ENCODE measurements around the gene CEP104. TPM values are rescaled to one million over a fixed set of nuclear protein-coding genes. Genes with fewer than 3 reads are reported as not detected.

CEP104 gene
- total RNA-seq, 1 donor from 2014 or later, result 64.1 TPM

GRCh38 chr1:3778590-3779264, 78.3 kb downstream of the CEP104 start:
- no peak for DNase-seq (ENCODE audit: low spot score)

DNA sequence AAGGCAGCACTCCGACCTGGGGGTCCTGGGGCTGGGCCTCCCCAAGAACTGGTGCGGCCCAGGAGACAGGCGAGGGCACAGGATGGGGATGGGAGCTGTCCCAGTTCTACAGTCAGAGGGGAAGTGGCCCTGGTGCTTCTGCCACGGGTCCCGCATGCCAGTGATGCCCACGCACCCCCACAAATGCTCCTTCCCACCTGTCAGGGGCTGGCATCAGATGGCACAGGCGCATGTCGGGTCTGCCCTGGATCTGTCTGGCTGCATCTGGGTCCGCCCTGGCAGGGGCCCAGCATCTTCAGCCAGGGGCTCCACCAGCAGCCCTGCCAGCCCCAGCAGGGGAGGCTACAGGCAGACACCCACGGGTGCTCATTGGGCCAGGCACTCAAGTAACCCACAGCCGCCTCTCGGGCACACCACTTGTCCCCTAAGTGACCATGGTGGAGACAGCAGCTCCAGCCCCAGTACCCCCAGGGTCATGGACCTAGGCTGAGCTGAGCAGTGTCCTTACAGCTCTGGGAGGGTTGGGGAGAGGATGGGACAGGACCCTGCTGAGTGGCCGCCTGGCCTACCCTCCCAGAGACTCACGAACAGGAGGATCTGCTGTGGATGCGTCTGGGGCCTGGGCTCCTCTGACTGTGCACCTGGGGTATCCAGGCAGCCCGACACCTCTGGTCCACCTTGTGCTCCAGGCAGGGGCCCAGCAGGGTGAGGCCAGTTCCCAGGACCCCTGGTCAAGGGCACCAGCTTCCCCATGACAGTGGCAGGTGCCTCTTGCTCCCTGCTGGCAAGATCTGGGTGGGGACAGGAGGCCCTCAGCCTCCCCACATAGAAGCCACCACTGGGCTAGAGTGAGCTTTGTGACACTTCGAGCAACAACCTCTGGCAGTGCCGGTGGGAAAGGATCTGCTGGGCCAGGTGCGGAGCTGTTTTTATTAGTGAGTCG, 79.1 kb downstream of the CEP104 start:
- DNase-seq (ENCODE audit: low spot score), result no peak

GRCh38 chr1:3777078-3777547, 79.9 kb downstream of the CEP104 start:
- DNase-seq (ENCODE audit: low spot score), result no peak

DNA sequence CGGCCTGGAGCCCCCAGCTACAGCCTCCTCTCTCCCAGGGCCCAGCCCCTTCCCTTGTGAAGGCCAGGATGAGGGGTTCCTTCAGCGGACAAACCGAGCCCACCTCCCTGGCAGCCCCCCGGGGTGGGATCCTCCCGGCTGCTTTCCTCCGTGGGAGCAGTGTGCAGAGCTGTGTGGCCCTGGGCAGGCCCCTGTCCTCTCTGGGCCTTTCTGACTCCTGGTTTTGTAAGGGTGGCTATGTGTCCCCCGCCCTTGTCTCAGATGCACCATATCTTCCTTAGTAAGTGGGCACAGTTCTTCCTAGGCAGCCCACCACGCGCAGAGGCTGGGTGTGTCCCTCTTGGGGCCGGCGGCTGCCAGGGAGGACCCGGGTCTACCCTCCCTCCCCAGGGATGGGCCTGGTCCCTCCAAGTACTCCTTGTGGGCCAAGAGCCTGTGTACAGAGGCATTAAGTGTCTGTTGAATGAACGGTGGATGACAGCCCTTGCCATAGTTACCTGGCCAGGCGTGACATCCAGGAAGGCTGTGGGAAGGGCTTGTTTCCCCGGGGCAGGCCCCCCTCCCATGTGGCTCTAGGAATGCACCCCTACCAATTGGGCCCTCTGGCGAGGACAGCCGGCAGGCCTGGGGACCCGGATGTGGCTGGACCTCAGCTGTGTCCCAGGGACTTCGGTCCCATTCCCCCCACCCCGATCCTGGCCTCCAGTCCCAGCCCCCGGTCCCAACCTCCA, 80.6 kb downstream of the CEP104 start:
- no peak for DNase-seq (ENCODE audit: low spot score)

DNA sequence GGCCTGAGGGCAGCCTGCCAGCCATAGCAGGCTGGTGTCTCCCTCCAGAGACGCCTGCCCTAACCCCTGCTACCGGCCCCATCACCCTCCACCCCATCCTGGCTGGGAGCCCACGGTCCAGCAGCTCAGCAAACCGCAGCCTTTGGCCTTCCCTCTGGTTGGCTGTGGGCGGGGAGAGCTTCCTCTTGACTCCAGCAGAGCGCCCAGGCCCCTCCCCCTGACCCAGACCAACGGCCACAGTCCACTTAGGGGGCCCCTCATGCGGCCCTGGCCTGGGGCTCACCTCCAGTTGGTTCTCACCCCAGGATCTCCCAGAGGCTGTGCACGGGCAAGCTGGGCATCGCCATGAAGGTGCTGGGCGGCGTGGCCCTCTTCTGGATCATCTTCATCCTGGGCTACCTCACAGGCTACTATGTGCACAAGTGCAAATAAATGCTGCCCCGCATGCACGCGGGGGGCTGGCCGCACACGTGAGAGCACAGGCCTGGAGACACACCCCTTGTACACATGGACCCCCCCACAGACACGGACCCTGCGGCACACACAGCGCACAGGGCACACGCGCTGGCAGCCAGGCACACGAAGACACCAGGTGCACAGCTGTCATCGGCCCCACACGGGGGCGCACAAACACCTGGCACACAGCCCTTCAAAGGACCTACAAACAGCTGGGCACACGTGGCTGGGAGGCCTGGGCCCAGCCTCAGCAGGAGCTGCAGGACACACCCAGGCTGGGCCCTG, 81.4 kb downstream of the CEP104 start:
- peak; percentile 34 for DNase-seq (ENCODE audit: low spot score)

DNA sequence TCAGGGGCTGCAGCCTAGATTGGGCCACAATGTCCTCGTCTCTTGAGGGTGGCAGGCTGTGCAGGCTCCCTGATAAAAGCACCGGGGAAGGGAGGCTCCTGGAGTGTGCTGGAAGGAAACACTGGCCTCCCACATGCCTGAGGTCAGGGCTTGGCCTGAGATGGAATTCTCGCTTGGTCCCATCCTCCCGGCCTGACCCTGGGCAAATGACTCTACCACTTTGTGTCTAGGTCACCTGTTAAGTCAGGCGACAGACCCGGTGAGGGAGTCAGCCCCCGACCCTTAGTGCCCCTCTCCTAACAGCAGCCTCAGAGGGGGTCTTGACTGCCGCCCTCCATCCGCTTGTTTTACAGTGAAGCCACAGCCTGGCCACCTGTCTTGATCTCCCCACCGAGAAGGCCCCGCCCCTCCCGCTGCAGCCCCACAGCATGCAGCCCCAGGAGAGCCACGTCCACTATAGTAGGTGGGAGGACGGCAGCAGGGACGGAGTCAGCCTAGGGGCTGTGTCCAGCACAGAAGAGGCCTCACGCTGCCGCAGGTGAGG, 82.0 kb downstream of the CEP104 start:
- no peak for DNase-seq (ENCODE audit: low spot score)

GRCh38 chr1:3774276-3774945, 82.6 kb downstream of the CEP104 start:
- no peak for DNase-seq (ENCODE audit: low spot score)

DNA sequence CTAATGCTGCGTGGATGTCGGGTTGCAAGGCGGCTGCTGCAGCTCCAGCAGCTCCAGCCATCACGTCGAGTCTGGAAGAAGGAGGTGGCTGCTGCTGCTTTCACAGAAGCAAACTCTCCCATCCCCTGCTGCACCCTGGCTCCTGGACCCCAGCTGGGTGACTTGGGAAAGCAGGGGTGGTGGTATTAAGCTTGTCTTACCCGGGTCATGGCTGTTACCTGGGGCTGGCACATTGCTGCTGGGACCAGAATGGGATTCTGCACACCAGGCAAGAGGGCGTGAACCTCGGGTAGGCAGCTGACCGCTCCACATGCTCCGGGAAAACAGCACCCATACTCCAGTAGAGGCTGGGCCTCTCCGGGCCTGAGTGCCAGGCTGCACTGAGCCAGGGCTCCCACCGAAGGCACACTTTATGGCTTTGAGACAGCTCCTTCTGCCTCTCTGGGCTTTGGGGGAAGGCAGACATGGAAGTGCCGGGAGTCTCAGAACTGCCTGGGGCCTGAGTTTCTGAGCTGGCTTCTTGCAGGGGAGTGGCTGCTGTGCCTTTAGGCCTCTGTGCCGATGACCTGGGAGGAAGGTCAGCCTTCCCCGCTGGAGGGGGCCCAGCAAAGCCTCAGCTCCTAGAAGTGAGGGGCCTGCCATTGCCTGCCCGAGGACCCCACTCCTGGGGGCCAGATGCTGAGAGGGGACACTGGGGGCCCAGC, 83.3 kb downstream of the CEP104 start:
- DNase-seq (ENCODE audit: low spot score), result no peak

DNA sequence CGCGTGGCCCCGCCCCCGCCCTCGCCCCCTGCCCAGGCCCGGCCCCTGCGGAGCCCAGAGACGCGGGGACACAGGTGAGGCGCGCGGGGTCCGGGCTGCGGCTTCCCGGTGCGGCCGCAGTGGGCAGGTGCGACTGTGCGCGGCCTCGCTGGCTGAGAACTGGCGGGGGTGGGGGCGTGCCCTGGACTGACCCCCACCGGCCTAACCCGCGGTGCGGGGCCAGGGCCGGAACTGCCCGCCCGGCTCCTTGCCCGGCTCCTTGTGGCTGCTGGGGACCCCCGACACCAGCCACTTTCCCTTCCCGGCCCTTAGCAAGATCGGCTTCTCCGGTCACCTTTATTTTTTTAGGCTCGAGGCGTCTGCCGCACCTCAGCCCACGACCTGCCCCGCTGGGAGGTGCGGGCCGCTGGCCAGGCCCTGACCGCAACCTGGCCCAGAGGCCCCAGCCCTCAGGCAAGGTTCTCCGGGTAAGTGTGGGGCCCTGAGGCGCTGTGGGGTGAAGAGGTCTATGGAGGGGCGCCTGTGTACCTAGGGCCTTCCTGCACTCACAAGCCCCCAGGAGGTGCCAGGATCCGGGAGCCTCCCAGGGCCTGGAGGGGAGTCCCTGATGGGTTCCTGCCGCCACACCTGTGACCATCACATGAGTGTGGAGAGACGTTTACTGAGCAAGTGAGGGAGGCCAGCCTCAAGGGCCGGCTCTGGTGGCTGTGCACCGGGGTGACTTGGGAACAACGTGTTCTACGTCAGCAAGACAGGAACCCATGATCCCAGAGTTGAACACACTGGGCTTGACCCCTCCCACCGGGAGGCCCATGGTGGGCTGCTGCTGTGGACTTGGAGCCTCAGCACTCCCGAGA, 84.1 kb downstream of the CEP104 start, which contains the start of gene SMIM1:
Gene SMIM1, plus strand, starts transcription at position 35 of the 857 bp plus-strand sequence. CDS start 2,625 bp downstream, outside the sequence.
- DNase-seq (ENCODE audit: low spot score), result no peak

DNA sequence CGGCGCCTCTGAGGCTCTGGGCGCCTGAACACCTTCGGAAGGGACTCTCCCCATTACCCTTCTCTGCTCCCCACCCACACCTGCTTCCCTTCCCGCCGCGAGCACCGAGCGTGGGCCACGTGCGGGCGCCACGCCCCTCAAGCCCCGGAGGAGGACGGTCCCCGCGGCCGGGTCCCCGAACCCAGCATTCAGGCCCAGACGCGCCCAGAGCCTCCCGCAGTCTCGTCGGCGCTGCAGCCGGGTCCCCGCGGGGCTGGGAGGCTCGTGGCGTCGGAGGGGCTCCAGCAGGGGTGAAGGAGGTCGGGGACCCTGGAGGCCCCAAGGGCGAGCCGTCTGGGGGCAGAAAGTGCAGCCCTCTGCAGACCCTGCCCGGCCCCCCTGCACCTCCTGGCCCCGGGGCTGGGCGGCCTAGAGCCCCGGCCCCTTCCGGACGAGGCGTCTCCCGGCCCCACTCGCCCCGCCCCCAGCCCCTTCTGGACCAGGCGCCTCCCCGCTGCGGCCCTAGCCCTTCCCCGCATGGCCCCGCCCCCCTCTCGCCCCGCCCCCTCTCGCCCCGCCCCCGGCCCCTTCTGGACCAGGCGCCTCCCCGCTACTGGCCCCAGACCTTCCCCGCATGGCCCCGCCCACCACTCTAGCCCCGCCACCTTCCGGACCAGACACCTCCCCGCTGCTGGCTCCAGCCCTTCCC, 84.8 kb downstream of the CEP104 start:
- peak; percentile 91 for DNase-seq (ENCODE audit: low spot score)

DNA sequence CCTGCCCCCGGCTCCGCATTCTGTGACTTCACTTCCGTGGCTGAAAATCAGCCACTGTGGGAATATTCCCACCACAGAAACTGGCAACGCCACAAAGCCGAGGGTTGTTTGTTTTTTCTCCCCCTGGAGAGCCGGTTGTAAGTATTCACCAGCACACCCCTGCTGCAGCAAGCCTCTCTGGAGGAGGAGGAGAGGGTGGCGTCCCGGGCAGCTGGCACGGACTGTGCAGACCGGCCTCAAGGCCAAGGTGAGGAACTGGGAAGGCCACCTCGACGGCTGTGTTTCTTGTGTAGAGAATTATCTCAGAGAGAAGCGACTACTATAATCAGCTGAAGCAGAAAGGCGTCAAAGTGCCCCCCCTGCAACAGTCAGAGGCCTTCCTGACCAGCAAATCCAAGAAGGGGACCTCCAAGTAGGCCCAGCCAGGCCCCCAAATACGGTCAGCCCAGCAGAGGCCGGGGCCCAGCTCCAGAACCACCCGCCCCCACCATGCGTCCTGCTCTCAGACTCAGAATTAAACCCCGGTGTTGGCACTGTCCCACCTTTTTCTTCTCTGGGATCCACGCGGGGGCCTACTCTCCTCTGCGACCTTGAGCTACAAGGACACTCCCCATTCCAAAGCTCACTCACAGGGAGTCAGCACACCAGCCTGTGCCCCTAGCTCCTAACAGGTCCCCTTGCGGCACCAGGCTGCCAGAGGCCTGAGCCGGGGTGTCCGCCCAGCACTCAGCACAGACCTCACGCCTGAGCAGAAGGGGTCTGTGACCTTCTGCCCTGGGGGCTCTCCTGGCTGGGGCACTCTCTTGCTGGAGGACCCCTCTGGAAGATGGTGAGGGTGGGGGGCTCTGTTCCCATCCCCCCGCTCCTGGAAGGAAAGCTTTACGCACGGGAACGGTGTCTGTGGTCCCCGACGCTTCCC, 85.6 kb downstream of the CEP104 start:
- DNase-seq (ENCODE audit: low spot score), result no peak

GRCh38 chr1:3770047-3770765, 86.8 kb downstream of the CEP104 start:
- DNase-seq (ENCODE audit: low spot score), result no peak

DNA sequence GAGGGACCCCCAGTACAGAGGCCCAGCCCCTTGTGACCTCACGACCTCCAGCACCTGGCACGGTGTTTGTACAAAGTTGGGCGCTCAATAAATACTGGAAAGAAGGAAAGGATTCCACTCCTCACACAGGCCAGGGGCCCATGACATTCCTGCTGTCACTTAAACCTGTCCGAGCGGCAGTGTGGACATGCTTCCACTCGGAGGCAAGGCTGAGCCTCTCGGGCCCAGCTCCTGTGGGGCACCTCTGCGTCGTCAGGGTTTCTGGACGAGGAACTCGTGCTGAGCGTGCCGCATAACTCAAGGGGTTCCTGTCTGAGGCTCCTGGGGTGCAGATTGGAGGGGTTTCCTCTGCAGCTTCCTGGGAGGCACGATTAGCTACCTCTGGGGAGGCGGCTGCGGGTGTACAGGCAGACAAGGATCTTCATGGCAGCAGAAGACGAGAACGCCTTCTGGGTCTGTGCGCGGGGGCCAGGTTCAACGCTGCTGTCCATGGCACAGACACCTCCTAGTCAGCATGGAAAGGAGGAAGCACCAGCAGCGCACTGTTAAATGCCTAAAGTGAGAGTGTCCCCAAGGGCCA, 88.1 kb downstream of the CEP104 start:
- no peak for DNase-seq (ENCODE audit: low spot score)

DNA sequence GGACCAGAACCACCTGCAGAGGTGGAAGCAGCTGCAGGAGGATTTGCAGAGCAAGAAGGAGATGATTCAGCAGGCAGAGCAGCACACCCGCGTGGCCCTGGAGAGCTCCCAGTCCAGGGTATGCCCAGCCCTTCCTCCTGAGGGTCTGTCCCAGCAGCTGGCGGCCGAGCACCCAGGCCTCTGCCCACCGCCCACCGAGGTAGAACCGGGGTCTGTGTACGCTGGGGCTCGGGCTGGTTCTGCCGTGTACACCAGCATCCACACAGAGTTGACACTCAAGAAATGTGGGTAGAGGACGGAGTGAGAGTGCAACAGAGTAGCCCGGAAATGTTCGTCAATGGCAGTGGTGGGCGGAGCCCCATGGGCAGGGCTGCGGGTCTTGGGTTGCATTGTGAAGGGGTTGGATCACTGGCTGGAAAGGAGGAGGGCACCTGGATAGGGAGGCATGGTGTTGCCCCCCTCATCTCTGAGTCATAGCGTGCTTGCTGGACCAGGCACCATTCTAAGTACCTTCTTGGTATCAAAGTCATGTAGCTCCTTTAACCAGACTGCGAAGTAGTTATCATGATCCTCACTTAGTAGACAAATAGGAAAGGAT, 89.6 kb downstream of the CEP104 start:
- no peak for DNase-seq (ENCODE audit: low spot score)

DNA sequence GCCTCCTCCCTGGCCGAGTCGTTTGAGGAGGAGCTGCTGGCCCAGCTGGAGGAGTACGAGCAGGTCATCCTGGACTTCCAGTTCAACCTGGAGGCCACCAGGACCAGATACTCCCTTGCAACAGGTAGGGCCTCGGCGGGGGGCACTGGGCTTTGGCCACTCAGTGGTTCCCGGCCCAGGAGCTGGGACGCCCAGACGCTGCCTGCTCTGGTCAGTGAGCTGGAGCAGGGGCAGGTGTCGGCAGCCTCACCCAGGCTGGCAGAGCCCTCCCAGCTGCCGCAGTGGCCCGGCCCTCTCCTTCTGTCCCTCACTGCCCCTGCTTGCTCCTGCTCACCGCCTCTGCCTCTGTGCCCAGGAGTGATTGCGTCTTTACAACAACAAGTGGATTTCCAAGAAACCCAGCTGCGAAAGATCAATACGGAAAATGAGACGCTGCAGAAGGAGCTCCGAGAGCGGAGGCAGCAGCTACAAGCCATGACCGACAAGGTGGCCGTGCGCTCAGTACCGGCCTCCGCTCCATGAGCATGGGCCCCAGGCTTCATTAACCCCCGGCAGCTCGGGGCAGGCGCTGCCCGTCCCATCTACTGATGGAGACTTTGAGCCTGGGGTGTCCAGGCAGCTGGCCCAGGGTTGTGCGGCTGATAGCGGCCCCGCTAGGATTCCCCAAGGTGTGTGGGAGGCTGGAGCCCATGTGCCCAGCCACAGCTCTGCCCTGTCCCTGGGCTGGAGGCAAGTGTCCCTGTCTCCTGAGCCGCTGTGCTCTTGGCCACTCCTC, 93.5 kb downstream of the CEP104 start:
- no peak for DNase-seq (ENCODE audit: low spot score)
